GM21423 (cell line): ENCODE measurements around the gene ATF6B.
"Not testable (repeated sequence)": the region's sequence is repeated elsewhere in the genome, so short reads cannot be mapped to it uniquely, and the experiment has no call there.

ENCODE experiments used
- ATAC-seq: cut with Tn5 transposase; IDR thresholded peaks from one replicate; pipeline ENCODE4 v1.9.1; 2021; ENCODE audit warnings: mild to moderate bottlenecking, moderate library complexity; ENCODE audit not compliant: unreplicated experiment

The ATF6B gene

GRCh38 chr6:32154514-32155161, 26.6 kb upstream of the ATF6B start:
- no peak for ATAC-seq

DNA sequence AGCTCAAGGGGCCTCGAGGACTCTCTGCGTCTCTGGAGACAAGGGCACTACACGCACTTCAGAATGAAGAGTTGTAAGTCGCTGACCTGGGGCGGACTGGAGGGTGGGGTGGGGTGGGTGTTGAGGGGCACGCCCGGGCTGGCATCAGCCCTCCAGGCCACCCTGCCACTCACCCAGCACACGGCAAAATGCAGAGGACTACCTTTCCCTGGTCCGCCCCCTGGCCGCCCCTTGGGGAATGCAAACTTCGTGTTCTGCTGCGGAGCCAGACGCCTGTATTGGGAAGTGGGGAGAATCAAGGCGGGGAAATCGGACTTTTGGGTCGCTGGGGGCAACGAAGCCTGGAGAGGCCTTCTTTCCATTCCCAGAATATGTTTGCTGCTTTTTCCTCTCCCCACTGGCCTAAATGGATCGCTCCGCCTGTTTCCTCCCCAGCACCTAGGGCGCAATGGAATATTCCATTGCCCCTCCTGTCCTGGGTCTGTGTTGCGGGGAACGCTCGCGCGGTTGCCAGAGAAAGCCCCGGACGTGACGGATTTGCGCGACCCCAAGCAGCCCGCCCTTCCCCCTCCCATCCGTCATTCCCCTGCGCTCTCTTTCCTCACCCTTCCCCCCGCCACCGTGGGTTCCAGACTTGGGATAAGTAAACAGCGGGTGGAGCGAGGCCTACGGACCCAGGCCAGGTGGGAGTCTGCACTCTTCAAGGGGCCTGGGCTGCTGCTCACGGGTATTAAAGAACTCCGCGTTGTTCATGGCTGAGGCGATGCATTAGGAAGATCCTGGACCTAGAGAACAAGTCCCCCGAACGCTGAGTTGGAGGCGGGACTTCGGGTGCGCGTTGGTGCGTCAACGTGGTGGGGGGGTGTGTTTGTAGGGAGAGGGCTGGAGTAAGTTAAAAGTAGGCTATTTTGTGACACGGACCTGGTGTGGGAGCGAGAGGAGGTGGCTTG, 25.8 kb upstream of the ATF6B start, which contains the start of gene PPT2:
Gene PPT2, plus strand, starts transcription at position 578 of the 950 bp plus-strand sequence. CDS start 454 bp downstream, outside the sequence.
- no peak for ATAC-seq

DNA sequence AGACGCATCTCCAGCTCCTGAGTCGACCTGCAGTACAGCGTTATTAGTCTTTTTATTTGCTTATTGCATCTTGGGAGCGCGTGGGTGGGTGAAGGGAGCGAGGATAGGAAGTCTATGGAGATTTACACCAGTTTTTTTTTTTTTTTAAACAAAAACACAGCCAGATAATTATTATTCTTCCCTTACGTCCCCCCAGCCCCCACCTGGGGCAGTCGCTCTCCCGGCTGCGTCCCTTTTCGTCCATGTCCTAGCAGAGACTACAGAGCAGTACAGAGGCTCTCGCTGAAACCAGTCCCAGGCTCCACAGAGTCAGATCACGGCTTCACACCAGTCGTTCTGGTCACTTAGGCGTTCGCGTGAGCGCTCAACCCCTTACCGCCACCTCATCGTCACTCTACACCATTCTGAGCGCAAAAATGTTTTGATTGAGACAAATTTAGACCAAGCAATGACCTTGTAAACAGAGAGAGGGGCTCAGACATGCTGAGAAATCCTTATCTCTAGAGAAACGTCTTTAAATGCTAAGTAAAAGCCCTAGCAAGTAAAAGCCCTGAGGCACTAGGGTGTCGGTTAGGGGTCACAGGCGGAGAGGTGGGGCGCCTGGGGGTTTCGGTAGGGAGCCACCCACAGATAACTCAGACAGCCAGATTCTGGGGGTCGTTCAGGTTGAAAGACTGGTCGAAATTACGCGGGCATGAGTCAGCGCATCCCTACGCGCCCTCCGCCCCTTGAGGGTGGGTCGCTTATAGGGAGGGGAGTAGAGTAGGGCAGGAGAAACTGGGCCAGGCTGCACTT, 24.9 kb upstream of the ATF6B start:
- no peak for ATAC-seq

DNA sequence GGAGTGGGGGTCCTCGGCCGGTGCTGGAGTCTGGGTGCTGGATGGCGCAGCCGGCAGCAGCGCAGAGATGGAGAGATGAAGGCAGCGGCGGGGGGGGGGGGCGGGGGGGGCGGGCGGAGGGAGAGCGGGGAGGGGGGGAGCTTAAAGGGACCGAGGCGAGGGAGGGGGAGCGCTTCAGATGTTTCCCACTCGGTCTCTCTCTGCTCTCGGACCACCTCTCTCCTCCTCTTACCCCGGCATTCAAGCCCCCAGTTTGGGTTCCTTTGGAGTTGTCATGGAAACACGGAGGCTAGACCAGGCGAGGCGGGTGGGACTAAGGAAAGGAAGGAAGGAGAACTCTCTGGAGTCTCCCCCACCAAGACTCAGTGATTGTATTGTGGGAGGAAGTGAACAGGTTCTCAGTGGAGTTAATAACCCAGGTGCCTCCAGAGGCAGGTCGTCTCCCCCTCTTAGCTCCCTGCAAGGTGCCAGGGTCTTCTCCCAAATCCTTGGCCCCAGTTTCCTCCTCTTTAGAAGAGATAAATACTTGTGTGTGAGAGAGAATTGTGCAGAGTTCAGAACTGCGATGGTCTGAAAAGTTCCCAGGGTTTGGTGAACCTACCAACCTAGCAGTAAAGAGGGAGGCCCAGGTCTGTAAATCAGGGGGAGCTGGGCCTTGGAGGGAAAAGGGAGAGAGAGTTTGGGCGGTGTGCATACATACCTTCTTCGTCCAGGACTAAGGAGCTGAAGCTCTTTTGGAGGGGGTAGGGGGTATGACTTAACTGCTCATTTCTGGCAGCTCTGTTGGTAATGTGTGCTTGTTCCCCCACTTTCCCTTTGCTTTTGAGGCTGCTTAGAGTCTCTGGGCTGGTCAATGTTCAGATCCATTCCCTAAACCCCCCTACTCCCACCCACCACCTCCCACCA, 24.1 kb upstream of the ATF6B start, which contains the start of gene PRRT1:
Gene PRRT1, minus strand, starts transcription at position 77 of the 906 bp plus-strand sequence. CDS start 112 bp downstream, outside the sequence.
- ATAC-seq: no peak

GRCh38 chr6:32151181-32151862, 23.3 kb upstream of the ATF6B start:
- no peak for ATAC-seq

GRCh38 chr6:32149932-32150870, 22.2 kb upstream of the ATF6B start:
- ATAC-seq: no peak

DNA sequence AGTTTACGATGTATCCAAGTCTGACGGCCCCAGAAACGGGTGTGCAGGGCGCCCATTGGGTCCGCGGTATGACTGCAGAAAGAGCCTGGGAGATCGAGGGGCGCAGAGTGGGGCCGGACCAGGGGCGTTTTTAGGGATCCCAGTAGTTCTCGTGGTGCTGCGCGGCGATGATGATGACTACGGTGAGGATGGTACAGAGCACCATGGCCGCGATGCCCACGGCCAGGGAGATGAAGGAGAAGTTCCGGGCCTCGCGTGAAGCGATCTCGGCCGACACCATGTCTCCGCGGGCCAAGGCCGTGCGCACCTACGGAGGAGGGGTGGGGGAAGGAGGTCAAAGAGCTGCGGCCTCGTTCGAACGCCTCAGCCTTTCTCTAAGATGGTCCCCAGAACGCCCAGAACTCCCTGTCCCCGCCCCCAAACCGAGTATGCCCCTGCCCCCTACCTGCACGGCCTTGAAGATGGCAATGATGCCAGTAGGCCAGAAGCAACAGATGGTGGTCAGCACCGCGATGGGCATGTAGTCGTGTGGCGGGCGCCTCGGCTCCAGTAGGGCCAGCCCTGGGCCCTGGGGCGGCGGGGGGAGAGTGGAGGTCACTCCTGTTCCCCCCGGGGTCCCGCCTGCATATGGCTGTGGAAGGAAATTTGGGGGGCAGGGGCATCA, 21.2 kb upstream of the ATF6B start:
- ATAC-seq: no peak

GRCh38 chr6:32148289-32149091, 20.4 kb upstream of the ATF6B start:
- ATAC-seq: no peak

DNA sequence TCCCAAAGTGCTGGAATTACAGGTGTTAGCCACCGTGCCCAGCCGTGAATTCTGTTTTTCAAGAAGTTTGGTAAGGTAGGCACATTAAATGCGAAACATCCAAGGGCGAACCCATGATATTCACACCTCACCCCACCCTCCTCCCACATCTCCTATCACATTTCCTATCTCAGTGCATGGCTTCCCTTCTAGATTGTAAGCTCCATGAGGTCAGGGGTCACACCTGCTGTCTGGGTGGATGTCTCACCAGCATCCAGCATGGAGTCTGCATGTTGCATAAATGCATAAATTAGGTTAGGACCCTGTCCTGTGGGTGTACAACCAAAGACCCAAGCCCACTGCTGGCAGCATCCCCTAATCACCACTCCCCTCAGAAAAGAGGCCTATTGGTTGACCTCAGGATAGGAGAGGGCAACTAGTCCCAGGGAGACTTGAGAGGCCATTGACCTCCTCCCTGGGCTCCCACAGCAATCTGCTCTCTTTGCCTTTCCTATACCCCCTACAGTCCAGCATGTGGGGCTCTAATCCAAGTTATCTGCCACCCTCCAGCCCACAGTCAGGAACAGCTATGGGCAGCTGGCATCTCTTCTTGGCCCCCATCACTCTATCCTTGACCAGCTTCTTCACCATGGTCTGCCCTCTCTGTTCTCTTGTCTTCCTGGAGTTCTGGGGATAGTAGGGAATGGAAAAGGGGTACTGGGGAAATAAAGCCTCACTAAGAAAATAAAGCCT, 19.5 kb upstream of the ATF6B start:
- no peak for ATAC-seq

DNA sequence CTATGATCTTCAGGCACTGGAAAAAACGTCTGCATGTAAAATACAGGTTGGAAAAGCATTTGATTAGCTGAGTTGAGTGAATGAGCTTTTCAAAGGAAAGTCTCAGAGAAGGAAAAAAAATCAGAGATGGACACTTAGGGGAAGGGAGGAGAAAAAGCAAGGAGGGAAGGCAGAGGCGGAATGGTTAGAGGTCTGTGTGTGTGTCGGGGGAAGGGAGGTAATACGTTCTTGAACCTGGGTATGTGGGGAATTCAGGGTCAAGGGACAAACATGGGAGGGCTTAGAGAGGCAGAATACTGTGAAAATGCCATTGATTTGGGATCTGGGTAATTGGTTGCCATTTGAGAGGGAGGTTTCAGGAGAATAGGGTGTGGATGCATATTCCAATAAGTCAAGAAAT, 18.6 kb upstream of the ATF6B start:
- no peak for ATAC-seq

GRCh38 chr6:32146287-32146686, 18.2 kb upstream of the ATF6B start:
- ATAC-seq: no peak

DNA sequence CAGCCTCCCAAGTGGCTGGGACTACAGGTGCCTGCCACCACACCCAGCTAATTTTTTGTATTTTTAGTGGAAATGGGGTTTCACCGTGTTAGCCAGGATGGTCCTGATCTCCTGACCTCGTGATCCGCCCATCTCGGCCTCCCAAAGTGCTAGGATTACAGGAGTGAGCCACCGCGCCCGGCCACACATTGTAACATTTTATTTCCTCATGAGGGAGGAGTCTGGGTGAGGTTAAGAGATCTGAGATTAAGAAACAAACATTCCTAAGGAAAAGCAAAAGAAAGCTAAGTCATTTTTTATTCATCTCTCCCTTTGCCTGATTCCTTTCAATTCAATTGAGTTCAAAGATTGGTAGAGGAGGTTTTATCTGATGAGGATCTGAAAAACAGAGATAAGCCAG, 16.2 kb upstream of the ATF6B start:
- not testable (repeated sequence) for ATAC-seq

DNA sequence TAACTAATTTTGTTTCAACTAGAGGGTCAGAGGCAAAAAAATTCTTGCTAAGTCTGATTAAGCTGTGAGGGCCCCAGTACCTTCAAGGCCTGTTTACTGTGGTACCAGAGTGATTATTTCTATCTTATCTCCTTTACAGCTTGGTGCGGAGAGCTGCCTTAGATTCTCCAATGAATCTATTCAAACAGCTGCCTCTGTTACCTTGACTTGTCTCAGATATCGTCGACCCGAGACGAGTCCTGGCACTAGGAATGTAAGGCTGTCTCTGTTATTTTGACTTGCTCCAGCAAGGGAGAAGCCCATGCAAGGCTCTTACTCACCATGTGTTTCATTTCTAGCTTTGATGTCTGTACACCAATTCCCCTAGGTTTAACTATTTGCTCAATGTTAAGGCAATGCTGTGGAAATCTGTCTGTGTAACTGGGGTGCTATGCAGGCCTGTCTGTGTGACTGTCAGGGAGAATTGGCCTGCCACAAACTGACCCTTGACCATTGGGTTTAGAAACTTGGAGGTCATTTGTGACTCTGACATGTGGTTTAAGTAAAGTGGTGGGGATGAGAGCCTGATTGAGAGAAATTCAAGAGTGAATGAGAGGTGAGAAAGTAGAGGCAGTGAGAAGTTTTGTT, 12.5 kb upstream of the ATF6B start:
- no peak for ATAC-seq

DNA sequence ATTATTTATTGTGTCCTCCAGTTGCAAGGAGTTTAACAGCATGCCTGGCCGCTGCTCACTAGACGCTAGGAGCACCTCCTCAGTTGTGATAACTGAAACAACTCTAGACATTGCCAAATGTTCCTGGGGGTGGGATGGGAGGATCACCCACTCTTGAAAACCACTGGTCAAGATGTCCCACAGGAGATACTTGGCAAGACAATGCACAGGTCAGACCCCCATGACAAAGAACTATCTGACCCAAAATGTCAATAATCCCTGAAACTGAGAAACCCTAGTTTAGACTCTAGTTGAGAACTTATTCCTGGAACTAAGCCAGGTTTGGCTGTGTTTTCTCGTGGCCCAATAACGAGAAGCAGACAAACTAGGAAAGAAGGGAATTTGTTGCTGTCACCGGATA, 11.5 kb upstream of the ATF6B start:
- ATAC-seq: no peak

DNA sequence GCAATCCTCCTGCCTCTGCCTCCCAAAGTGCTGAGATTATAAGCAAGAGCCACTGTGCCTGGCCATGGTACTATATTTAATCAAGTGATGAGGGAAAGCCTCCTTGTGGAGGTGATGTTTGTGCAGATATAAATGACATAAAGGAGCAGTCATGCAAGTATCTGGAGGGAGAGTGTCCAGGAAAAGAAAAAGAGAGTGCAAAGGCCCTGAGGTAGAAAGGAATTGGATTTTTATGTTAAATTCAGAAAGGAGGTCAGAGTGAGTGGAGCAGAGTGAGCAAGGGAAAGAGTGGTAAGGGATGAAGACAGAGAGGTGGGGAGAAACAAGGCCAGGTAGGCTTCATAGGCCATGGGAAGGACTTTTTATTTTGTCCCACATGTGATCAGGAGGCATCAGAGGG, 9.4 kb upstream of the ATF6B start:
- ATAC-seq: no peak

- no peak for ATAC-seq
Observed at GRCh38 chr6:32133786-32134185, 5.7 kb upstream of the ATF6B start.
